GM18502 (cell line): ENCODE measurements around the gene UVRAG.
A peak's percentile ranks its signal among the peaks of the same experiment; 100 is the strongest.
"Not testable (repeated sequence)": the region's sequence is repeated elsewhere in the genome, so short reads cannot be mapped to it uniquely, and the experiment has no call there.

Experiments used
- ATAC-seq: cut with Tn5 transposase; IDR thresholded peaks from one replicate; pipeline ENCODE4 v1.9.1; 2021; ENCODE audit warnings: mild to moderate bottlenecking; ENCODE audit not compliant: unreplicated experiment, poor library complexity

The UVRAG gene

GRCh38 chr11:75872887-75873416, 57.9 kb downstream of the UVRAG start:
- peak; percentile 35 for ATAC-seq

DNA sequence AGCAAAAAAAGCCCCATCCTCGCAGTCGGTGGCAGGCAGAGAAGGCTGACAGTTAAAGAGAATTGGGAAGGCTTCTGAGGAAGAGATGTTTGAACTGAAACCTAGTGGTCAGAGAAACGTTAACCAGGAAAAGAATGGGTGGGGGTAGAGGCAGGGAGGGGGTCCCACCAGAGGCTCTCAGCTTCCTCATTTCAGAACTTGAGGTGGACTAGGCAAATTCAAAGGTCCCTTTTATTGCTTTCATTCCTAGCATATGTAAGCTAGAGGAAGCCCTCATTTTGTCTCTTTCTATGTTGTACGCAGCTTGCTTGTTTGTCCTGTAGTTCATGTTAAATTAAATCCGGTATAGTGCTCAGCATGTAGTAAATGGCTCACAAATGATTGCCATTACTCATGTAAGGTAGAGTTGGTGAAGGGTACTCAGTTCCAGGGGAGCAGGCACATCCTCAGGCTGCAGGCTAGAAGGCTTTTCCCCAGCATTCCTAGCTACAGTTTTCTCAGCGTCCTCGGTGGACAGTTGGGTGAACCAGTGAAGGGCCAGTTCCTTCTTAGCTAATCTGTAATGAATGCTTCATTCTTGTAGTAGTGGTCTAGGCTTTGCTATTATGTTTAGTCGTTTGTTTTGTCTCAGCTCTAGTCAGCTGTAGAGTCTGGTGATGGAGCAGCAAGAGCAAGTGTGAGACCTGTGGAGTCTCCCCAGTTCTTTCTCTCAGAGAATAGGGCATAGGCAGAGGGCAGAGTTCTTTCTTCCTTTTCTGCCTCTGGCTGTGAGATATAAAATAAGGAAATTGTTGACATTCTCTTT, 58.6 kb downstream of the UVRAG start:
- peak; percentile 75 for ATAC-seq

GRCh38 chr11:75874684-75875341, 59.8 kb downstream of the UVRAG start:
- ATAC-seq = no peak

GRCh38 chr11:75877327-75877726, 62.3 kb downstream of the UVRAG start:
- ATAC-seq = not testable (repeated sequence)

- ATAC-seq = not testable (repeated sequence)
These were observed 62.9 kb downstream of the UVRAG start for GRCh38 chr11:75877931-75878330.

DNA sequence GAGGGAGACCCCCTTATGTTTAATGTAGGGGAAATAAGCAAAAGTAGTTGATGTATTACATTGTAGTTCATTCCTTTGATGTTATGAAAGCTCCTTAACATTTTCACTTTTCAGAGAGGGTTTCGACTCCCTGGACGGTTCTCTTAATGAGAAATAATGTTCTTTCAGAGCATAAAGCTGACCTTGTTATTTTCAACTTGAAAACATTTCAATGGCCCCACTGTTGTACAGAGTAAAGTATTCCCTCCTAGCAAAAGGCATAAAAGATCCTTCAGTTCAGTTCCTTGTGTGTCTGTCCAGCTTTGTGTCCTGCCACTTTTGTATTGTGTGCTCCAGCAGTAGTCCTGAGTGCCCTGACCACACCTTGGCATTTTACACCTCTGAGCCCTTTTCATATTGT, 63.9 kb downstream of the UVRAG start:
- ATAC-seq = no peak

DNA sequence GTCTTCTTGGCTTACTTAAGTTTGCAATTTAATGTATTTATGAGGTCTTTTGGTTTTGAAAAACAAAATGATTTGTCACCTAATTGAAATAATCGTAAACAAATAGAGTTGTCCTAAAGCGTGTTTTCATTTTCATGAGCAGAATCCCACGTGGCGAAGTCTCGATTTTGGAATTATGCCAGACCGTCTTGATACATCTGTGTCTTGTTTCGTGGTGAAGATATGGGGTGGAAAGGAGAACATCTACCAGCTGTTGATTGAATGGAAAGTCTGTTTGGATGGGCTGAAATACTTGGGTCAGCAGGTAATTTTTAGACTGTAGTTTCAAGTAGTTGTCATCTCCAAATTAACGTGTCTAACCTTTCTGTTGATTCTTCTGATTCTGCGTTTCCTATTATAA, 64.7 kb downstream of the UVRAG start:
- no peak for ATAC-seq

- ATAC-seq = not testable (repeated sequence)
These were observed 65.3 kb downstream of the UVRAG start for GRCh38 chr11:75880343-75880742.

DNA sequence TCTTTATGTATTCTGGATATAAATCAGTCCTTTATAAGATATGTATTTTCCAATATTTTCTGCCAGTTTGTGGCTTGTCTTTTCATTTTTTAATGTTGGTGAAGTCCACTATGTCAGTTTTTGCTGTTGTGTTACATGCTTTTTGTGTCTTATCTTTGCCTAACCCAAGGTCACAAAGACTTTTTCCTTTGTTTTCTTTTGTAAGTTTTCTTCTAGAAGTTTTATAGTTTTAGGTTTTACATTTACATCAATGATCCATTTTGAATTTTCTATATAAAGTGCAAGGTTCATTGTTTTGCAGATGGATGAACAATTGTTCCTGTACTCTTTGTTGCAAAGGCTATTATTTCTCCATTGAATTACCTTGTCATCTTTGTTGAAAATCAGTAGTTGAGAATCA, 69.3 kb downstream of the UVRAG start:
- ATAC-seq = no peak

- ATAC-seq = no peak
These were observed 73.4 kb downstream of the UVRAG start for GRCh38 chr11:75888416-75888815.

DNA sequence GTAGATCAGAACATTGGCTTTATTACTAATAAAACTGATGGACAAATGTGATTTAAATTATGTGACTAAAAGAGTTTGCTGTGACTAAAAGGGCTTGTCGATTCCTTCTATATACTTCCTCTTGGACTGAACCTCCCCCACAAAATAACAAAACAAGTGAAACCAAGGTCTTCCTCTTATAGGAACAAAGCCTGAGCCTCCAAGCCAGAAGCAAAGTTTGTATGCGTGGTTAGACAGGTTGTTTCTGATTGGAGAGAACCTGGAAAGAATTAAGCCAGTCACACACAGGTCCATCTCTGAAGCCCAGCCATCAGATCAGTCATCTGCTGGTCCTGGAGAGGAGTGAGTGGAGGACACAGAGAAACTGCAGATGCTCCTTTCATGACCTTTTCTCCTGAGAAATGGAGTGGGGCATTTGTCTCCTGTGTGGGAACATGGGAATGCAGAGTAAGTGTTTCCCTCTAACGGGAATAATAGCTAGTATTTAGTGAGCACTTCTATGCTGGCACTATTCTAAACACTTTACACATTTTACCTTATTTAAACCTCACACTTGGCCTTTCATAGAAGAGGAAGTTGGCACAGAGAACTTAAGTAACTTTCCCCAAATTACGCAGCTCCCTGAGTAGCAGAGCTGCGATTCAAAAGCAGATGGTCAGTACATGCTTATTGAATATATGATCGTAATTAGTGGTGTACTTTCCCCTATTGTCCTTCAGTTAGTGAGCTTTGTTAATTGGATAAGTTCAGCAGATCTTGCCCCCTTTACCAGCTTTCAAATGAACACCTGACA, 77.1 kb downstream of the UVRAG start:
- peak; percentile 65 for ATAC-seq

- no peak for ATAC-seq
These were observed 78.2 kb downstream of the UVRAG start for GRCh38 chr11:75893251-75893650.

- ATAC-seq = no peak
These were observed 79.1 kb downstream of the UVRAG start for GRCh38 chr11:75894036-75894585.

- ATAC-seq = no peak
These were observed 81.9 kb downstream of the UVRAG start for GRCh38 chr11:75896843-75897419.

GRCh38 chr11:75898871-75899270, 83.9 kb downstream of the UVRAG start:
- ATAC-seq = no peak

DNA sequence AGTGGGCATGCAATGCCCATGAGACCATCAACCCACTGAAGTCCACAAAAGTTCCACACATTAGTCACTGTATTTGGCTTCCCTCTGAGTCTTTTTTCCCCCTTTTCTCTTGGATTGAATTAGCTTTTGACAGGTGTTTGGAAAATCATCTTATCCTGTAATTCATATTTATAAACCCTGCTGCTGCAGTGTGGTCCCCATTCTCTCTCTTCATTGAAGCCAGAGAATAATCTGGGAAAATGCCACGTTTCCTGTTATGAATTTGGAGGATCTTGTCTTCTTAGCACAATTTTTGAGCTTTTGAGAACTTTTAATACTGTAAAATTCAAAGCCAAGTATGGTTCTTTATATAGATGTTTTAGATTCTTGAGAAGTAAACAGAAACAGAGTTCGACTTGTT, 84.8 kb downstream of the UVRAG start:
- no peak for ATAC-seq

- ATAC-seq = no peak
These were observed 85.8 kb downstream of the UVRAG start for GRCh38 chr11:75900848-75901247.

DNA sequence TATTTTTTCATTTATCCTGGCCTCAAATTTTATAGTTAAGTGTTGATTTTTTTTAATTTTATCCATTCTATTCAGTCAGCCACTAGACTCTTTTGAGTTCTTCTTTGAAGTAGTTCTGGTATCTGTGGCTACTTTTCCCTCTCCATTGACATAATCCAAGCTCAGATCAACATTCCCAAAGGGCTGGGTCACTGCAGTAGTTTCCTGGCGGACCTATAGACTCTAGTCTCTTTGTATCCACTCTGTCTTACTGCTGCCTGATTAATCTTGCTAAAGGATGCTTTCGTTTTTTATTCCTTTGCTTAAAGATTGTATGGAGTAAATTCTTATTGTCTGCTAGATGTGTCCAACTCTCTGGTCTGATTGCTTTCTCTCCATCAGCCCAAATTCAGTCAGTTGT, 87.6 kb downstream of the UVRAG start:
- no peak for ATAC-seq

GRCh38 chr11:75903276-75903675, 88.3 kb downstream of the UVRAG start:
- ATAC-seq = no peak

DNA sequence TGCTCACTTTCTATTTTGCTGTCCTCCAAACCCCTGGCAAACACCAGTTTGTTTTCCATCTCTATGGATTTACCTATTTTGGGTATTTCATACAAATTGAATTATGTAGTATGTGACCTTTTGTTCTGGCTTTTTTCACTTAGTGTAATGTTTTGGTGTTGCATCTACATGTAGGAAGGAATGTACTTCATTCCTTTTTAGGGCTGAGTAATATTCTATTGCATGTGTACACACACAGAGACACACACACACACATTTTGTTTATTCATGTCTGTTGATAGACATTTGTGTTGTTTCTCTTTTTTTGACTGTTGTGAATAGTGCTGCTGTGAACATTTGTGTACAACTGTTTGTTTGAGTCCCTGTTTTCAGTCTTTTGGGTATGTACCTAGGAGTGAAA, 90.4 kb downstream of the UVRAG start:
- no peak for ATAC-seq
